VCaP (cell line): ENCODE results near the gene RLN2.
"Not testable (repeated sequence)": the region's sequence is repeated elsewhere in the genome, so short reads cannot be mapped to it uniquely, and the experiment has no call there.

Experiments
- H3K27ac ChIP-seq: fragments of 450-650 bp; 2 replicates; pipeline ENCODE4 v1.5.1; 2017
- TF ChIP-seq, protein P1 (sequence below): fragments of 450-650 bp; conservative IDR thresholded peaks from 2 replicates; pipeline ENCODE4 v1.5.1; 2017; ENCODE audit warnings: mild to moderate bottlenecking, moderate library complexity

The RLN2 gene, protein sequence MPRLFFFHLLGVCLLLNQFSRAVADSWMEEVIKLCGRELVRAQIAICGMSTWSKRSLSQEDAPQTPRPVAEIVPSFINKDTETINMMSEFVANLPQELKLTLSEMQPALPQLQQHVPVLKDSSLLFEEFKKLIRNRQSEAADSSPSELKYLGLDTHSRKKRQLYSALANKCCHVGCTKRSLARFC

DNA sequence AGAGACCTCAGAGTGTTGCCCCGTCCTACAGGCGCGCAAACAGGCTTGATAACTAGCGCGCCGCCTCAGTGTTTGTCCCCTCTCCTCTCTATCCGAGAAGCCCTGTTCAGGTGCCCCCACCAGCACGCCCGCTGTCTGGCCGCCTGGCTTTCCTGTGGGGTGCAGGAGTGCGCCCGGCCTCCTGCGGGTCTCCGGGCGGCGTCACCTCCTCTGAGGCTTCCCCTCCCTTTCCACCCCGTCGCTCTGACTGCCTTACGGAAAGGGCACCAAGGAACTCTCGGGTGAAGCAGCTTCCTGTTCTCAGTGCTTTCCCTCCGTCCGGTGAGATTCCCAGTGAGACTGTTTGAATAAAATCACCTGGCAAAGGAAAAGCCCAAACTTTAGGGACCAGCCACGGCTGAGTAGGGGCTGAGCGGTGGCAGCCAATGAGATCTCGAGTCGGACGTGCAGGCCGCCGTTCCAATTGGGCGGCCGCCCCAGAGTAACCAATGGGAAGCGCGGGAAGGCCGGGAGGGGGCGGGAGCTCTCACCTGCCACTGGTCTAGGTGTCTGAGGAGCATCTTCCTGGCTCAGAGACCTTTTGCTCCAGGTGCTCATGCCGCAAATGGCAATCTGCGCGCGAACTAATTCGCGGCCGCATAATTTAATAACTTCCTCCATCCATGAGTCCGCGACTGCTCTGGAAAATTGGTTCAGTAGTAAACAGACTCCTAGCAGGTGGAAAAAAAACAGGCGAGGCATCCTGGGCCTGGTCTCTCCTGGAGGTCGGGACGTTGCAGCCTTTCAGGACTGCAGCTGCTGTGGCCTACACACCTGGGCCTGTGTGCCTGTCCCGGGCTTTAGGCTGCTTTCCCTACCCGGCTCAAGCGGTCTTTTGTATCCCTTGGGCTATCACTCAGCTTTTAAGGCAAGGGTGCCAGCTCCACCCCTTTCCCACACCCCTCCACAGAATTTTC lies at the start of gene RLN2:
RLN2 (minus strand) TSS at position 877 of the 956 bp plus-strand sequence; CDS start at position 741, 136 bp downstream.
- H3K27ac ChIP-seq: peak within 1 kb of the TSS; percentile 35; the same call in 1 of the 2 replicates

DNA sequence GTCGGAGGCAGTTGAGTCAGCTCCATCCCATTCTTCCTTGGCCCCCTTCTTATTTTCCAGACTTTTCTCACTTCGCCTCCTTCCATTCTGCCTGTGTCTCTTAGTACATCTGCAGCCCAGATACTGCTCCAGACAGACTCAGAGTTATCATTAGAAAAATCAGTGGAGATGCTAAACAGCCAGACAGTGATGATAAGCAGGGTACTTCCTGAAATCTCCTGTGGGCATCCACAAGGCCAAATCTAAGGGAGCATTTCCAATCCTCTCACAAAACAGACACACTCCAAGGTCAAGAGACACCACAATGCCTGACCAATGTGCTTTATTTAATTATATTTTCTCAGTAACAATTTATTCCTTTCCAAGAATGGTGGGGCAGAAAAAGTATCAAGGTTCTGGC lies 49.7 kb upstream of the RLN2 start:
- no peak overlapping the region for H3K27ac ChIP-seq
- TF ChIP-seq, protein P1, sequence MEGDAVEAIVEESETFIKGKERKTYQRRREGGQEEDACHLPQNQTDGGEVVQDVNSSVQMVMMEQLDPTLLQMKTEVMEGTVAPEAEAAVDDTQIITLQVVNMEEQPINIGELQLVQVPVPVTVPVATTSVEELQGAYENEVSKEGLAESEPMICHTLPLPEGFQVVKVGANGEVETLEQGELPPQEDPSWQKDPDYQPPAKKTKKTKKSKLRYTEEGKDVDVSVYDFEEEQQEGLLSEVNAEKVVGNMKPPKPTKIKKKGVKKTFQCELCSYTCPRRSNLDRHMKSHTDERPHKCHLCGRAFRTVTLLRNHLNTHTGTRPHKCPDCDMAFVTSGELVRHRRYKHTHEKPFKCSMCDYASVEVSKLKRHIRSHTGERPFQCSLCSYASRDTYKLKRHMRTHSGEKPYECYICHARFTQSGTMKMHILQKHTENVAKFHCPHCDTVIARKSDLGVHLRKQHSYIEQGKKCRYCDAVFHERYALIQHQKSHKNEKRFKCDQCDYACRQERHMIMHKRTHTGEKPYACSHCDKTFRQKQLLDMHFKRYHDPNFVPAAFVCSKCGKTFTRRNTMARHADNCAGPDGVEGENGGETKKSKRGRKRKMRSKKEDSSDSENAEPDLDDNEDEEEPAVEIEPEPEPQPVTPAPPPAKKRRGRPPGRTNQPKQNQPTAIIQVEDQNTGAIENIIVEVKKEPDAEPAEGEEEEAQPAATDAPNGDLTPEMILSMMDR: no peak

DNA sequence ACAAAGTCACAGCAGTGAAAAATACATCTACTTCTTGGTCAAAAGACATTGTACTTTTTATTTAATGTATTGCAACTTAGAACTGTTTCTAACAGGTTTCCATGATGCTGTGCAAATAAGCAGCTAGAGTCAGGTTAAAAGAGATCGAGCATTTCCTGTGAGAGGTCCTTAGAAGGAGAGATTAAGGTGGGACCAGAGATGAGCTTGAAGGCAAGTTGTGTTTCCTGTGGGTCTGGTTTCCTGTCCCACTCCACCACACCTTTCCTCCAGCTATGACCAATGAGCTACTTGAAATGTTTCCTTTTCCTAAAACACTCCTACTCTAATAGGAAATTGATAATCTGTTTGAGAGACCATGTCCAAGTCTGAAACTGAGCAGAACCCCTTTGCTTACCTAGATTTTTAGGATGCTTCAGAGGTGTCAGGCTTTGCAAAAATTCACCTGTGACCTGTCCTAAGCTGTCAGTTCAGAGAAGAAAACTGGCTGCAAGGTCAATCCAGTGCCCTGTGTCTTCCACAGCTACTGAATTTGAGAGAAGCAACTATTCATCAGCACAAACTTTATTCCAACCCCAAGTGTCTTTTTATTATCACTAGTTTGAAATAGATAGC lies 48.2 kb upstream of the RLN2 start:
- H3K27ac ChIP-seq: peak overlapping the region; percentile 53
- TF ChIP-seq, protein P1: no peak

DNA sequence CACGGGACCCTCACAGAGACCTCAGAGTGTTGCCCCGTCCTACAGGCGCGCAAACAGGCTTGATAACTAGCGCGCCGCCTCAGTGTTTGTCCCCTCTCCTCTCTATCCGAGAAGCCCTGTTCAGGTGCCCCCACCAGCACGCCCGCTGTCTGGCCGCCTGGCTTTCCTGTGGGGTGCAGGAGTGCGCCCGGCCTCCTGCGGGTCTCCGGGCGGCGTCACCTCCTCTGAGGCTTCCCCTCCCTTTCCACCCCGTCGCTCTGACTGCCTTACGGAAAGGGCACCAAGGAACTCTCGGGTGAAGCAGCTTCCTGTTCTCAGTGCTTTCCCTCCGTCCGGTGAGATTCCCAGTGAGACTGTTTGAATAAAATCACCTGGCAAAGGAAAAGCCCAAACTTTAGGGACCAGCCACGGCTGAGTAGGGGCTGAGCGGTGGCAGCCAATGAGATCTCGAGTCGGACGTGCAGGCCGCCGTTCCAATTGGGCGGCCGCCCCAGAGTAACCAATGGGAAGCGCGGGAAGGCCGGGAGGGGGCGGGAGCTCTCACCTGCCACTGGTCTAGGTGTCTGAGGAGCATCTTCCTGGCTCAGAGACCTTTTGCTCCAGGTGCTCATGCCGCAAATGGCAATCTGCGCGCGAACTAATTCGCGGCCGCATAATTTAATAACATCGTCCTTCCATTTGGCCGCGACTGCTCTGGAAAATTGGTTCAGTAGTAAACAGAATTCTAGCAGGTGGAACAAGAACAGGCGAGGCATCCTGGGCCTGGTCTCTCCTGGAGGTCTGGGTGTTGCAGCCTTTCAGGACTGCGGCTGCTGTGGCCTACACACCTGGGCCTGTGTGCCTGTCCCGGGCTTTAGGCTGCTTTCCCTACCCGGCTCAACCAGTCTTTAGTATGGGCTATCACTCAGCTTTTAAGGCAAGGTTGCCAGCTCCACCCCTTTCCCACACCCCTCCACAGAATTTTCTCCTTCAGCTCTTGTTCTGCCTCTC lies 34.8 kb upstream of the RLN2 start, which contains the start of gene RLN1:
RLN1 (minus strand) TSS at position 885 of the 990 bp plus-strand sequence; CDS start at position 755, 130 bp downstream.
- H3K27ac ChIP-seq: peak within 1 kb of the TSS; percentile 35; the same call in 1 of the 2 replicates

DNA sequence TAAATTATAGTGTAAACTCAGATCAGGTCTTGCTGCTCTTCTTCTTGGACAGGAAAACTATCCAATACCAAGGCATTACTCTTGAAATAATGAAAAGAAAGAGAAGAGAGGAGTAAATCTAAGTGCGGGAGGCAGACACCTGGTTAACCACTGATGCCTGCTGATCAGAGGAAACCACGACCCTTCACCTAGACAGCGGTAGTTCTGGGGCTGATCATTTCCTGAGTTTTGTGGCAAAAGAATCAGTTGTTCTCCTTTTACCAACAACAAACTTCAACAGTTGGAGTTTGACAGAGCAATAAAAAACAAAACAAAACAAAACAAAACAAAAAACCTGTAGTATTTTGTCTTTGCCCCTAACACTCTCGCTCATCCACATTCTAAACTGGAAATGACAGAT lies 32.2 kb upstream of the RLN2 start:
- H3K27ac ChIP-seq: no peak overlapping the region
- TF ChIP-seq, protein P1: no peak

DNA sequence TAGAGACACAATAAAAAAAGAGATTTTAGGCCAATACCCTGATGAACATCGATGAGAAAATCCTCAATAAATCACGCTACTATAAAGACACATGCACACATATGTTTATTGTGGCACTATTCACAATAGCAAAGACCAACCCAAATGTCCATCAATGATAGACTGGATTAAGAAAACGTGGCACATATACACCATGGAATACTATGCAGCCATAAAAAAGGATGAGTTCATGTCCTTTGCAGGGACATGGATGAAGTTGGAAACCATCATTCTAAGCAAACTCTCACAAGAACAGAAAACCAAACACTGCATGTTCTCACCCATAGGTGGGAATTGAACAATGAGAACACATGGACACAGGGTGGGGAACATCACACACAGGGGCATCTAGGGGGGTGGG lies 26.8 kb upstream of the RLN2 start:
- H3K27ac ChIP-seq: not testable (repeated sequence)

DNA sequence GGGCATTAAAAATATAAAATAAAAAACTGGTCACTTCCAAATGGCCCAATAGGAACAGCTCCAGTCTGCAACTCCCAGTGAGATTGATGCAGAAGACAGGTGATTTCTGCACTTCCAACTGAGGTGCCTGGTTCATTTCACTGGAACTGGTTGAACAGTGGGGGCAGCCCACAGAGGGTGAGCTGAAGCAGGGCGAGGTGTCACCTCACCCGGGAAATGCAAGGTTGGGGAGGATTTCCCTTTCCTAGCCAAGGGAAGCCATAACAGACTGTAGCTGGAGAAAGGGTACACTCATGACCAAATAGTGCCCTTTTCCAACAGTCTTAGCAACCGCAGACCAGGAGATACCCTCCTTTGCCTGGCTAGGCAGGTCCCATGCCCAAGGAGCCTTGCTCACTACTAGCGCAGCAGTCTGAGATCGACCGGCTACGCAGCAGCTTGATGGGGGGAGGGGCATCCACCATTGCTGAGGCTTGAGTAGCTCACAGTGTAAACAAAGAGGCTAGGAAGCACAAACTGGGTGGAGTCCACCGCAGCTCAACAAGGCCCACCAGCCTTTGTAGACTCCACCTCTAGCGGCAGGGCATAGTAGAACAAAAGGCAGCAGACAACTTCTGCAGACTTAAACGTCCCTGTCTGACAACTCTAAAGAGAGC lies 22.5 kb upstream of the RLN2 start:
- TF ChIP-seq, protein P1: no peak
- no peak overlapping the region for H3K27ac ChIP-seq

DNA sequence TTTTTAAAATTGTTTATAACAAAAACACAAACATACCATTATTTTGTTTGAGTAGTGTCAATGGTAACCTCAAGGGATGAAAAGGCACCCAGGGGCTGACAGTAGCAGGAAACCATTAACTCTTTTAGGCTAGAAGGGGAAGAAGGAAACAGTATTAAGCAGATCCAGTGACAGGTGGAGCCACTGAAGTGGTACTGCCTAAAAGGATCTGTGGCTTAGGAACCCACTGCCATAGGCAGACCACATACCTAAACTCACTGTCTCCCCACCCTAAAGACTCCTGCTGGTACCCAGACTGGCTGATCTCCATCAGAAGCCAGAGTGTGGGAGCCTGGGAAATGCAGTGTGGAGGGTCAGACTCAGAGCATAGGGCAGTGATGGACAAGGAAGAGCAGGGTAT lies 21.7 kb upstream of the RLN2 start:
- H3K27ac ChIP-seq: no peak overlapping the region
- TF ChIP-seq, protein P1: no peak

DNA sequence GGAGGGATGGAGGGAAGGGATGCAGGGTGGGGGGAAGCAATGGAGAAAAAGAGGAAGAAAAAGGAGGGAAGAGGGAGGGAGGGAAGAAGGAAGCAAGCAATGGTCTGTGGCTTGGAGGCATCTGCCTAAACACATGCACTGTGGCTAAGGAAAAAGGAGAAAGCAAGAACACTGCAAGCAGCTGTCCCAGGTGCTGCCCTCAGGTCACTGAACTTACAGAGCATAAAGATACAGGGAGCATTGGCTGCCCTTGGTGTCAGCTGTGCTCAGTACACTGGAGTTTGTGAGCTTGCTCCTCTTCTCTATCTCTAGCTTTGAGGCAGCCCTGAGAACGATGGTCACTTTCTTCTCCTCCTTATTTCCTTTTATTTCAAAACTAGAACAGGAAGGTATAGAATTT lies 17.1 kb upstream of the RLN2 start:
- not testable (repeated sequence) for H3K27ac ChIP-seq
